Fibroblast of pulmonary artery (primary cell): ENCODE results near the gene MAP3K4.

Source experiments
- DNase-seq: peaks from one replicate; pipeline ENCODE4 v3.0.0-alpha.2; 2010; ENCODE audit warnings: low read depth
- H3K4me3 ChIP-seq: replicated peaks from 2 replicates; pipeline ENCODE4 v1.5.1; 2011; ENCODE audit warnings: low read depth, mild to moderate bottlenecking, control low read depth, low read length, moderate library complexity
- TF ChIP-seq, protein P1 (sequence below): IDR thresholded peaks from 2 replicates; pipeline ENCODE4 v1.5.1; 2011; ENCODE audit warnings: mild to moderate bottlenecking, control low read depth, low read length, inconsistent platforms; ENCODE audit errors: missing control alignments

The MAP3K4 gene, protein sequence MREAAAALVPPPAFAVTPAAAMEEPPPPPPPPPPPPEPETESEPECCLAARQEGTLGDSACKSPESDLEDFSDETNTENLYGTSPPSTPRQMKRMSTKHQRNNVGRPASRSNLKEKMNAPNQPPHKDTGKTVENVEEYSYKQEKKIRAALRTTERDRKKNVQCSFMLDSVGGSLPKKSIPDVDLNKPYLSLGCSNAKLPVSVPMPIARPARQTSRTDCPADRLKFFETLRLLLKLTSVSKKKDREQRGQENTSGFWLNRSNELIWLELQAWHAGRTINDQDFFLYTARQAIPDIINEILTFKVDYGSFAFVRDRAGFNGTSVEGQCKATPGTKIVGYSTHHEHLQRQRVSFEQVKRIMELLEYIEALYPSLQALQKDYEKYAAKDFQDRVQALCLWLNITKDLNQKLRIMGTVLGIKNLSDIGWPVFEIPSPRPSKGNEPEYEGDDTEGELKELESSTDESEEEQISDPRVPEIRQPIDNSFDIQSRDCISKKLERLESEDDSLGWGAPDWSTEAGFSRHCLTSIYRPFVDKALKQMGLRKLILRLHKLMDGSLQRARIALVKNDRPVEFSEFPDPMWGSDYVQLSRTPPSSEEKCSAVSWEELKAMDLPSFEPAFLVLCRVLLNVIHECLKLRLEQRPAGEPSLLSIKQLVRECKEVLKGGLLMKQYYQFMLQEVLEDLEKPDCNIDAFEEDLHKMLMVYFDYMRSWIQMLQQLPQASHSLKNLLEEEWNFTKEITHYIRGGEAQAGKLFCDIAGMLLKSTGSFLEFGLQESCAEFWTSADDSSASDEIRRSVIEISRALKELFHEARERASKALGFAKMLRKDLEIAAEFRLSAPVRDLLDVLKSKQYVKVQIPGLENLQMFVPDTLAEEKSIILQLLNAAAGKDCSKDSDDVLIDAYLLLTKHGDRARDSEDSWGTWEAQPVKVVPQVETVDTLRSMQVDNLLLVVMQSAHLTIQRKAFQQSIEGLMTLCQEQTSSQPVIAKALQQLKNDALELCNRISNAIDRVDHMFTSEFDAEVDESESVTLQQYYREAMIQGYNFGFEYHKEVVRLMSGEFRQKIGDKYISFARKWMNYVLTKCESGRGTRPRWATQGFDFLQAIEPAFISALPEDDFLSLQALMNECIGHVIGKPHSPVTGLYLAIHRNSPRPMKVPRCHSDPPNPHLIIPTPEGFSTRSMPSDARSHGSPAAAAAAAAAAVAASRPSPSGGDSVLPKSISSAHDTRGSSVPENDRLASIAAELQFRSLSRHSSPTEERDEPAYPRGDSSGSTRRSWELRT (N-terminal part only)

DNA sequence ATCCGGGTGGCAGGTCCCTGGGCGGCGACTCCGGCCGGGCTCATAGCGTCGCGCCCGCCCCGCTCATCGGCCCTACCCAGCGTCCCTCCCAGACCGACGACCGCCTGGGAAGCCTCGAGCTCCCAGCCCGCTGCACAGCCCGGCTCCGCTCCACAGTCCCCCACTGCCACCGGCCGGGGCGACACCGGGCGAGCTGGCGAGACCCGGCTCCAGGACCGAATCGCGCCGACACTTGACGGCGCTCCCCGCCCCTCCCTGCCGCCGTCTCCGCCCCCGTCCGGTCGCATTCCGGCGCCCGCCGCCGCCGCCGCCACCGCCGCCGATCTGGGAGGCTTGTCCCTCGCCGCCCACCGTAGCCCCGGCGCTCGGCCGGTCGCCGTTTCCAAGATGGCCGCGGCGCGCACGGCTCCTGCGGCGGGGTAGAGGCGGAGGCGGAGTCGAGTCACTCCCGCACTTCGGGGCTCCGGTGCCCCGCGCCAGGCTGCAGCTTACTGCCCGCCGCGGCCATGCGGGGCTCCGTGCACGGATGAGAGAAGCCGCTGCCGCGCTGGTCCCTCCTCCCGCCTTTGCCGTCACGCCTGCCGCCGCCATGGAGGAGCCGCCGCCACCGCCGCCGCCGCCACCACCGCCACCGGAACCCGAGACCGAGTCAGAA lies at the start of gene MAP3K4:
MAP3K4 (plus strand) TSS at position 364 of the 655 bp plus-strand sequence; CDS start at position 527, 163 bp downstream.
- peak within 1 kb of the TSS; percentile 84 for H3K4me3 ChIP-seq
- TF ChIP-seq, protein P1, sequence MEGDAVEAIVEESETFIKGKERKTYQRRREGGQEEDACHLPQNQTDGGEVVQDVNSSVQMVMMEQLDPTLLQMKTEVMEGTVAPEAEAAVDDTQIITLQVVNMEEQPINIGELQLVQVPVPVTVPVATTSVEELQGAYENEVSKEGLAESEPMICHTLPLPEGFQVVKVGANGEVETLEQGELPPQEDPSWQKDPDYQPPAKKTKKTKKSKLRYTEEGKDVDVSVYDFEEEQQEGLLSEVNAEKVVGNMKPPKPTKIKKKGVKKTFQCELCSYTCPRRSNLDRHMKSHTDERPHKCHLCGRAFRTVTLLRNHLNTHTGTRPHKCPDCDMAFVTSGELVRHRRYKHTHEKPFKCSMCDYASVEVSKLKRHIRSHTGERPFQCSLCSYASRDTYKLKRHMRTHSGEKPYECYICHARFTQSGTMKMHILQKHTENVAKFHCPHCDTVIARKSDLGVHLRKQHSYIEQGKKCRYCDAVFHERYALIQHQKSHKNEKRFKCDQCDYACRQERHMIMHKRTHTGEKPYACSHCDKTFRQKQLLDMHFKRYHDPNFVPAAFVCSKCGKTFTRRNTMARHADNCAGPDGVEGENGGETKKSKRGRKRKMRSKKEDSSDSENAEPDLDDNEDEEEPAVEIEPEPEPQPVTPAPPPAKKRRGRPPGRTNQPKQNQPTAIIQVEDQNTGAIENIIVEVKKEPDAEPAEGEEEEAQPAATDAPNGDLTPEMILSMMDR = no peak
- DNase-seq = peak; percentile 81

DNA sequence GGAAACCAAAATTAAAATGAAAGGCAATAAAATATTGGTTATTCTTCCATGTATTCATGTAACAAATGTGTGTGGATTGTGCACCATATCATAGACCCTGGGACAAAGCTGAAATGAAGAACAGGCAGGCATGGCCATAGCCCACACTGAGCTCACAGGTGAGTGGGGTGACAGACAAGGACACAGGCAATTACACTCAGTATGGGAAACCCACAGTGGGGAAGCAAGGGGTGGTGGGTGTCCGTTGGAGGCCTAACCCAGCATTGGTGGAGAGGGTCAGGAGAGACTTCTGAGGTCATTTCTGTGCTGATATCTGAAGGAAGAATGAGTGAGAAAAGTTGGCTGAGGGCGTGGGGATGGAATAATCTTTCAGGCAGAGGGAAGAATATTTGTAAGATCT lies 47.6 kb upstream of the MAP3K4 start:
- DNase-seq = no peak
- H3K4me3 ChIP-seq = no peak overlapping the region
- TF ChIP-seq, protein P1 = no peak

DNA sequence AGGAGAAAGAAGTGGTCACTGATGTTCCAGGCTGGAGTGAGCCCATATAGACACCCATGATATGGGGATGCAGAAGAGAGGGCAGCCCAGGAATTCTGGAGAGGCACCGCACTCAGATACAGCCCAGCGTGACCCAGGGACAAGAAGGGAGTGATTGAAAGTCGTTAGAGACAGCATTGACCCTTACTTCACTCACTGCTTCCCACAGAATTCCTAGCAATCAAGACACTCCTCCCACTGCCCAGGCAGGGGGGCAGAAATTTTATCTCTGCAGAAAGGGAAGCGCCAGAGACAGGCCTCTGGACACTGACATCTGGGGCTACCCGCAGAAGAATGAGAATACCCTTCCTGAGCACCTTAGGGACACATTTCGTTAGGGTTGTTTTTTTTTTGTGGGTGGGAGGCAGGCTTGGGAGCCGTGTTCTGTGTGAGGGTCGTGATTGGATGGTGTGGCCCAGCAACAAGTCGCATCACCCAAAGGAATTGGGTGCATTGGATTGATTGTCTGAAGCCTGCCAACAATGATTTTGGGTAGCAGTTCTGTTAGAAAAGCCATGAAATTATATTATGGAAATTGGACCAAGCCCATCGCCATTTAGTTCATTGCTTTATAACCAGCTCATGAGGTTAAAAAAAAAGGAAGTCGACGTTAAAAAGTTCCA lies 45.9 kb upstream of the MAP3K4 start:
- no peak for DNase-seq
- TF ChIP-seq, protein P1 = no peak
- H3K4me3 ChIP-seq = no peak overlapping the region

DNA sequence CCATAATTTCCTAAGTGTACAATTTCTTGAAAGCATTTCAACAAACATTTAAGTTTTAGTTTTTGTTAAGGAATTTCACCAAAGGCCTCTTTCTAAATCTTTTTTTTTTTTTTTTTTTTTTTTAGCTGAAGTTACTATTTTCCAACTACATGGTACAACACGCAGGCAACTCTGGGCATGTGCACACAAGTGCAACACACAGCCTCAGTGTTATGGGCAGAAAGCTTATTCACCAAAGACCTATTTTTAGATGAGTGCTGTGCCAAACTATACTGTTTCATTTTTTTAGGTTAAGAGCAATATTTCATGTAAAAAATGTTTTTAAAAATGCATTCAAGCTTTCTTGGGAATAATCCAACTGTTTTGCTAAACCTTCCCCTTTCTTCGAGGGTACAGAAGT lies 42.0 kb upstream of the MAP3K4 start:
- no peak overlapping the region for H3K4me3 ChIP-seq
- TF ChIP-seq, protein P1 = no peak
- no peak for DNase-seq

DNA sequence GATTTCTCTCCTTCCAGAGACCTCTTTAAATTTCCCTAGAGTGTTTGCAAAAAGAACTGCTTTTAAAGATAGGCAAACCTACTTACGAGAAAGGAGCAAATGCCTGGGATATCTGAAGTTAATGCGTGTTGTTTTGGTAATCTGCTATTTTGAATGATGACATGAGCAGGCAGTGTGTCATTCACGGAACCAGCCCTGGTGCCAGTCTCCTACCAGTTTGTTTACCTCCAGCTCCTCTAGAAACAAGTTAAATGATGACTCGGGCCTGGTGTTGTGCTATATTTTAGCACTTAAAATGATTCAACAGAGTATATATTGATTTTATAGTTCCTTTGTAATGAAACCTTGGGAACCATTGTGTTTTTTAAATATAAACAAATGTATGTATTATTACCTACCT lies 41.1 kb upstream of the MAP3K4 start:
- TF ChIP-seq, protein P1 = no peak
- no peak overlapping the region for H3K4me3 ChIP-seq
- DNase-seq = peak; percentile 46
